GM12872 (cell line): ENCODE measurements around the gene TNFAIP8L1.

ENCODE experiments used
- TF ChIP-seq, protein P1 (sequence below): IDR thresholded peaks from 3 replicates; pipeline ENCODE4 v1.5.1; 2011; ENCODE audit warnings: low read depth, mild to moderate bottlenecking, low read length, moderate library complexity; ENCODE audit not compliant: insufficient read depth

TNFAIP8L1 gene

DNA sequence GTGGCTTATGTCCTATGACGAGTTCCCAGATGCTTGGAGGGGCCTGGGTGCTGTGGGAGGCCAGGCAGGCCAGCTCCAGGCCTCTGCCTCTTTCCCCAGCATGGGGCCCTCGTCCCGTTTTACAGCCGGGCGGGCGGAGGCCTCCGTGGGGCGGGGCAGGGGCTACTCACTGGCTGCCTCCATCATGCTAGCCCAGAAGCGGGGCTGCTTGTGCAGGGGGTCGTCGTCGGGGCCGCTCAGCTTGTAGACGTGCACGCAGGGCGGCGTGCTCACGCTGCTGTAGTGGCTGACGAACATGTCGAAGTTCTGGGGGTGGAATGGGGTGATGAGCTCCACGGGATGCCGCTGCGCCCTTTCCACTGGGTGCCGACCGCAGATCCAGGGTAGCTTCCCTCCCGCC, 49.3 kb downstream of the TNFAIP8L1 start:
- TF ChIP-seq, protein P1, sequence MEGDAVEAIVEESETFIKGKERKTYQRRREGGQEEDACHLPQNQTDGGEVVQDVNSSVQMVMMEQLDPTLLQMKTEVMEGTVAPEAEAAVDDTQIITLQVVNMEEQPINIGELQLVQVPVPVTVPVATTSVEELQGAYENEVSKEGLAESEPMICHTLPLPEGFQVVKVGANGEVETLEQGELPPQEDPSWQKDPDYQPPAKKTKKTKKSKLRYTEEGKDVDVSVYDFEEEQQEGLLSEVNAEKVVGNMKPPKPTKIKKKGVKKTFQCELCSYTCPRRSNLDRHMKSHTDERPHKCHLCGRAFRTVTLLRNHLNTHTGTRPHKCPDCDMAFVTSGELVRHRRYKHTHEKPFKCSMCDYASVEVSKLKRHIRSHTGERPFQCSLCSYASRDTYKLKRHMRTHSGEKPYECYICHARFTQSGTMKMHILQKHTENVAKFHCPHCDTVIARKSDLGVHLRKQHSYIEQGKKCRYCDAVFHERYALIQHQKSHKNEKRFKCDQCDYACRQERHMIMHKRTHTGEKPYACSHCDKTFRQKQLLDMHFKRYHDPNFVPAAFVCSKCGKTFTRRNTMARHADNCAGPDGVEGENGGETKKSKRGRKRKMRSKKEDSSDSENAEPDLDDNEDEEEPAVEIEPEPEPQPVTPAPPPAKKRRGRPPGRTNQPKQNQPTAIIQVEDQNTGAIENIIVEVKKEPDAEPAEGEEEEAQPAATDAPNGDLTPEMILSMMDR = no peak

DNA sequence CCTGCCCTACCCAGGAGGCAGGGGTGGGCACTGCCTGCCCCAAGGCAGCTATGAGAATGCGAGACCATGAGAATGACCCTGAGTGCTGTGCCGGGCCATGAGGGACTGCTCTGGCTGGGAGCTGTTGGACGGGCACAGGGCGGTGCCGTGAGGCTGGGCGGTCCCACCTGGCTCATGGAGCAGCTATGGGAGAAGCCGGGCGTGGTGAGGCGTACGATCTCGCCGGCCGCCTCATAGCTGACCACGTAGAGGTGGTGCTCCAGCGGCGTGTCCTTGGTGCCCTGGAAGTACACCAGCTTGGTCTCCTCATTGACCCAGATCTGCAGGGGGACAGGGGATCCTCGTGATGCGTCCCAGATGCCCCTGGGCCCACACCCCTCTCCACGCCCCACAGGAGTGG, 50.1 kb downstream of the TNFAIP8L1 start:
- TF ChIP-seq, protein P1 = no peak

DNA sequence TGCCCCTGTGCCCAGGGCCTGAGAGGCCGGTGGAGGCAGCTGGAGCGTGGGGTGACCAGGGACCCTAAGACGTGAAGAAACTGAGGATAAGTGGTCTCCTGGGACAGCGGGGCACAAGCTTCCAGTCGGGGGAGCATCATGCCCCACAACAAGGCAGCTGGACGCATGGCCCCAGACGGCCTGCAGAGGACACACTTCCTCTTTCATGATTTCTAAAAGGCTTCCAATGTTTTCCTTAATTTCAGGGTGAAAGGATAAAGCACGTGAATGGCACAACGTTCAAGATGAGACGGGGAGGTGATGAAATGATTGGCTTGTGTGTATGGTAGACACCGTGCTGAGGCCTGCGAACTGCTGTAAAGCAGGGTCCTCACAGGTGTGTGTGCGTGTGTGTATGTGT, 51.0 kb downstream of the TNFAIP8L1 start:
- TF ChIP-seq, protein P1 = no peak

DNA sequence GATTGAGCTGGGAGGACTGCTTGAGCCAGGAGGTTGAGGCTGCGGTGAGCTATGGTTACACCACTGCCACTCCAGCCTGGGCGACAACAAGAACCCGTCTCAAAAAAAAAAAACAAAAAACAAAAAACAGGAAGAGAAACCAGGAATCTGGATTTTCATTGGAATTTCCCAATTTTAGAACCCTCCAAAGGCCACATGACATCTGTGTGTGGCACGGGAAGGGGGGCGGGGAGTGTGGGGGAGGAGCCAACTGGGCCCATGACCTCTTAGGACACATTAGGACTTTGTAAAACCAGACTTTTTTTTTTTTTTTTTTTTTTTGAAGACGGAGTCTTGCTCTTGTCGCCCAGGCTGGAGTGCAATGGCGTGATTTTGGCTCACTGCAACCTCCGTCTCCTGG, 52.1 kb downstream of the TNFAIP8L1 start:
- TF ChIP-seq, protein P1 = no peak

DNA sequence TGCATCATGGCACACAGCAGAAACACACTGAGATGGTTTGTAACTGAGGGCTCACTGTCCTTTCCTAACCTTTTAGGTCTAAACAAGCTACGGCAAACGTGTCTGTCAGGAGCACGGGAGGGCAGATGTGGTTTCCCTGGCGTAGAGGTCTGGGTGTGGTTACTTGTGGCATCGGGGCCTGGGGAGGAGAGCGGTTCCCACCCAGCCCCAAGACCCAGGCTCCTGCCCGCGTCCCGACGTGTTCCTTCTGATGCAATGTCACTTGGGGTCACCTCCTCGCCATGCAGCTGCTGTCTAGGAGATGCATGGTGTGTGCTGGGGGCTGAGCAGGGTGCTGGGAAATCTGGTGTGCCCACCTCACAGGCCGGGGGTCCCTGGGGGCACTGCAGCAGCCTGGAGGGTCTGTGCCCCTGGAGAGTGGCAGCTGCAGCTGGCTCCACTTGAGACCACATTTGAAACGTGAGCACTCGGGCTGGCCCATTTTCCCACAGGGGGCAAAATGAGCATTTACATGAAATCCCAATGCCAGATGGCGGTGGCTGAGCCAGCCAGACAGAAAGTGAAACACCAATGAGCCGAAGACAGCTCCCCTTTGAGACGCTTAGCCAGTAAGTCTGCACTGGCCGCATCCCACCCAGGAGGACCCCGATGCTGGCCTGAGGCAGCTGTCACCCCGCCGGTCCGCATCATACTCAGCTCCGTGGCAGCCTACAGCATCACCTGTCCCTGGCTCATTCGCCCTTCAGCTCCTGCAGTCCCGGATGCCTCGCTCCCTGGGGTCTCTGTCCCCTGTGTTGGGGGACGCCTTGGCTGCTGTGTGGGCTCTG, 53.1 kb downstream of the TNFAIP8L1 start:
- TF ChIP-seq, protein P1 = no peak

DNA sequence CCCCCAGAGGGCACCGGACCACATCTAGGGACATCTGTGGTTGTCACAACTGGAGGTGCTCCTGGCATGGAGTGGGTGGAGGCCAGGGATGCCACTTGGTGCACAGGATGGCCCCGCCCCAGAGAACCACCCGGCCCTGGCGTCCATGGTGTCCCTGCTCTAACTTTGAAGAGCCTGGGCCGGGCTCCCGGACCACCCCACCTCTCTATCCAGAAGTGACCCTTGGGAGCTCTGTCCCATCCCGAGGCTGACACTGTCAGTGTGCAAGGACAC, 53.7 kb downstream of the TNFAIP8L1 start:
- TF ChIP-seq, protein P1 = no peak

DNA sequence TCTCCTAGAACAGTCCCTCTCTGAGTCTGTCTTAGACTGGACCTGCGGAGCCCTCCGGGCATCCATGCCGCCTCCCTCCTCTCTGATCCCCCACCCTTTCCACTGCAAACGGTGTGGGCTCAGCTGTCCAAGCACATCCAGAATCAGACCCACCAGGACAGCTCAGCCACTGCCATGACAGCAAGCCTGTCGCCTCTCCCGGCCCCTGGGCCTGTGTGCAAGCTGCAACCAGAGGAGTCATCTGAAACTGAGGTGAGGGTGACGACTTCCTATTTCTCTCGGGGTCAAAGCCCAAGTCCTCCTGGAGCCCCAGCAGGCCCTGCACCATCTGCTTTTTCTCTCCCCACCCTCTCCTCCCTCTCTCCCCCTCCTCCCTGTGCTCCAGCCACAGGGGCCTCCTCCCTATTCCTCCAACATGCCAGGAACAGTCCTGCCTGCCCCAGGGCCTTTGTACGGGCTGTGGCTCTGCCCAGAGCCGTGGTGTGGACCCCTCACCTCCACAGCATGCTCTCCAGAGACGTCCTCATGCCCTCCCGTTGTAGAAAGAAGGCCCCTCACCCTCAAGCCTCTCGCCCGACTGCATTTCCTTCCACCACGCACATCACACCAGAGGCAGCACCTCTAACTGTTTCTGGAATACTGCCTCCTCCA, 54.3 kb downstream of the TNFAIP8L1 start:
- TF ChIP-seq, protein P1 = no peak
